Natural killer cell treated with Interleukin-12 subunit alpha and Interleukin-12 subunit beta and Interleukin-15 and Interleukin-18, amount 100 ng/mL, for 72 hours (primary cell): ENCODE data around the gene PRSS56. TPM values are rescaled to one million over a fixed set of nuclear protein-coding genes. Genes with fewer than 3 reads are reported as not detected.

Experiments
- total RNA-seq, 2 donors: library from RNA; stranded (reverse); gene quantifications; one replicate each; pipeline ENCODE4 v1.2.3, GENCODE V29; 2022

The PRSS56 gene
- total RNA-seq, 2 donors from 2014 or later: not detected

Other genes starting within 250 kb of the PRSS56 start
- not detected for gene ALPP, start 141.6 kb upstream of the PRSS56 start, total RNA-seq
- not detected for gene ALPG, start 113.5 kb upstream of the PRSS56 start, total RNA-seq
- not detected for gene ALPI, start 64.2 kb upstream of the PRSS56 start, total RNA-seq
- not detected for gene ECEL1, start 32.6 kb upstream of the PRSS56 start, total RNA-seq
- not detected for gene CHRND, start 5.8 kb downstream of the PRSS56 start, total RNA-seq
- not detected for gene CHRNG, start 19.3 kb downstream of the PRSS56 start, total RNA-seq
- 1 to 10 TPM; 3.2 to 9.4 TPM for gene TIGD1, start 30.2 kb downstream of the PRSS56 start, total RNA-seq
- gene EIF4E2, start 30.3 kb downstream of the PRSS56 start, total RNA-seq: 10 to 100 TPM; 65.6 to 79.2 TPM
- under 1 TPM in 1 of 2 donors, not detected in 1; 0.24 TPM for gene EFHD1, start 113.2 kb downstream of the PRSS56 start, total RNA-seq
- 100 to 1,000 TPM in 1 of 2 donors, 10 to 100 TPM in 1; 91.5 to 101 TPM for gene GIGYF2, start 176.9 kb downstream of the PRSS56 start, total RNA-seq